Neural progenitor cell (in vitro differentiated cells): ENCODE results near the gene ATP6V1E1. TPM values are rescaled to one million over a fixed set of nuclear protein-coding genes. Genes with fewer than 3 reads are reported as not detected.

Experiments
- DNase-seq: peaks from one replicate; pipeline ENCODE4 v3.0.0-alpha.2; 2016; ENCODE audit warnings: low spot score
- H2AFZ ChIP-seq: fragments of 200-600 bp; sonication (generic); replicated peaks from 2 replicates; pipeline ENCODE4 v1.6.1; 2016; ENCODE audit warnings: antibody characterized with exemption
- H3F3A ChIP-seq: fragments of 200-600 bp; sonication (generic); 2 replicates; pipeline ENCODE4 v1.6.1; 2016; ENCODE audit warnings: antibody characterized with exemption, low read depth
- H3K27ac ChIP-seq: fragments of 200-600 bp; sonication (generic); 2 replicates; pipeline ENCODE4 v1.5.1; 2016; ENCODE audit warnings: mild to moderate bottlenecking
- H3K27me3 ChIP-seq: fragments of 200-600 bp; sonication (generic); 2 replicates; pipeline ENCODE4 v1.6.1; 2016; ENCODE audit warnings: mild to moderate bottlenecking, moderate library complexity
- H3K36me3 ChIP-seq: fragments of 200-600 bp; sonication (generic); 2 replicates; pipeline ENCODE4 v1.5.1; 2016
- H3K4me1 ChIP-seq: fragments of 200-600 bp; sonication (generic); 2 replicates; pipeline ENCODE4 v1.6.1; 2016; ENCODE audit warnings: mixed run types
- H3K4me2 ChIP-seq: fragments of 200-600 bp; sonication (generic); 2 replicates; pipeline ENCODE4 v1.6.1; 2016
- H3K4me3 ChIP-seq: fragments of 200-600 bp; sonication (generic); 2 replicates; pipeline ENCODE4 v1.5.1; 2016
- H3K79me2 ChIP-seq: fragments of 200-600 bp; sonication (generic); 2 replicates; pipeline ENCODE4 v1.6.1; 2016; ENCODE audit warnings: low read depth
- H3K9ac ChIP-seq: fragments of 200-600 bp; sonication (generic); 2 replicates; pipeline ENCODE4 v1.6.1; 2016
- H3K9me3 ChIP-seq: fragments of 200-600 bp; sonication (generic); 2 replicates; pipeline ENCODE4 v1.5.1; 2016; ENCODE audit warnings: low read depth
- H4K20me1 ChIP-seq: fragments of 200-600 bp; sonication (generic); 2 replicates; pipeline ENCODE4 v1.6.1; 2016; ENCODE audit warnings: low read depth
- H3K27ac Mint-ChIP-seq: 3 replicates; pipeline ENCODE4 v1.8.0; 2021; ENCODE audit warnings: mixed read lengths
- H3K27me3 Mint-ChIP-seq: 2 replicates; pipeline ENCODE4 v1.8.0; 2022; ENCODE audit warnings: low read depth, mild to moderate bottlenecking, inconsistent platforms, moderate library complexity, mixed read lengths; ENCODE audit not compliant: insufficient read depth
- H3K36me3 Mint-ChIP-seq: 3 replicates; pipeline ENCODE4 v1.8.0; 2021; ENCODE audit warnings: mixed read lengths
- H3K4me1 Mint-ChIP-seq: 3 replicates; pipeline ENCODE4 v1.8.0; 2021; ENCODE audit warnings: mixed read lengths
- H3K4me3 Mint-ChIP-seq: 3 replicates; pipeline ENCODE4 v1.8.0; 2021; ENCODE audit warnings: mild to moderate bottlenecking, moderate library complexity, mixed read lengths
- H3K9me3 Mint-ChIP-seq: 3 replicates; pipeline ENCODE4 v1.8.0; 2020; ENCODE audit warnings: mixed read lengths
- CTCF ChIP-seq: fragments of 200-600 bp; sonication (generic); IDR thresholded peaks from 2 replicates; pipeline ENCODE4 v1.5.1; 2017; ENCODE audit warnings: antibody characterized with exemption, mild to moderate bottlenecking
- EZH2 ChIP-seq: fragments of 200-600 bp; sonication (generic); IDR thresholded peaks from 2 replicates; pipeline ENCODE4 v1.6.1; 2017; ENCODE audit warnings: antibody characterized with exemption, mild to moderate bottlenecking, moderate library complexity
- EZH2phosphoT487 ChIP-seq: fragments of 200-600 bp; sonication (generic); IDR thresholded peaks from 2 replicates; pipeline ENCODE4 v1.6.1; 2017; ENCODE audit warnings: antibody characterized with exemption
- total RNA-seq: library from RNA; depleted of rRNA; stranded (reverse); fragments of >200 nt; gene quantifications from 2 replicates; pipeline ENCODE4 v1.2.3, GENCODE V29; 2015; ENCODE audit warnings: low replicate concordance

Gene ATP6V1E1
- total RNA-seq, 1 donor from 2014 or later = 87.1 TPM

- no peaks in the 10 kb centered on the region for H3K9me3 ChIP-seq
- peaks cover 60% of the 10 kb centered on the region for H3K4me1 Mint-ChIP-seq
- H3K27ac Mint-ChIP-seq = peak overlapping the region; percentile 51
- no peak overlapping the region for H2AFZ ChIP-seq
- H3K27ac ChIP-seq = no peak overlapping the region
- H3K4me3 ChIP-seq = no peak overlapping the region
- peaks cover 3% of the 10 kb centered on the region for H3K27me3 Mint-ChIP-seq
- H3K4me3 Mint-ChIP-seq = no peak overlapping the region
- no peak for DNase-seq
- H3K36me3 Mint-ChIP-seq = peaks cover 2% of the 10 kb centered on the region
- no peaks in the 10 kb centered on the region for H3K79me2 ChIP-seq
- no peak overlapping the region for H3K4me2 ChIP-seq
- H3K9ac ChIP-seq = no peak overlapping the region
- H4K20me1 ChIP-seq = no peaks in the 10 kb centered on the region
- H3K4me1 ChIP-seq = peaks cover 10% of the 10 kb centered on the region
- H3K9me3 Mint-ChIP-seq = no peaks in the 10 kb centered on the region
- peaks cover 8% of the 10 kb centered on the region for H3F3A ChIP-seq
- no peak for TF ChIP-seq EZH2
- TF ChIP-seq EZH2phosphoT487 = no peak
- TF ChIP-seq CTCF = no peak
- H3K36me3 ChIP-seq = no peaks in the 10 kb centered on the region
- no peaks in the 10 kb centered on the region for H3K27me3 ChIP-seq
These were observed 52.9 kb downstream of the ATP6V1E1 start for GRCh38 chr22:17575681-17576080.

GRCh38 chr22:17575151-17575550 is 53.4 kb downstream of the ATP6V1E1 start:
- Histone ChIP-seq H3K36me3 (no peaks in the 10 kb centered on the region), H2AFZ (no peak overlapping the region), H3K4me1 (peaks cover 11% of the 10 kb centered on the region), H3K27me3 (no peaks in the 10 kb centered on the region), H4K20me1 (no peaks in the 10 kb centered on the region), H3F3A (peaks cover 8% of the 10 kb centered on the region), H3K9me3 (no peaks in the 10 kb centered on the region), H3K4me3 (no peak overlapping the region), H3K4me2 (no peak overlapping the region), H3K9ac (no peak overlapping the region), H3K27ac (no peak overlapping the region), H3K79me2 (no peaks in the 10 kb centered on the region)
- no peak for DNase-seq
- H3K27me3 Mint-ChIP-seq = peaks cover 5% of the 10 kb centered on the region
- no peaks in the 10 kb centered on the region for H3K9me3 Mint-ChIP-seq
- peaks cover 61% of the 10 kb centered on the region for H3K4me1 Mint-ChIP-seq
- H3K27ac Mint-ChIP-seq = no peak overlapping the region
- TF ChIP-seq EZH2 (no peak), EZH2phosphoT487 (no peak), CTCF (no peak)
- peaks cover 2% of the 10 kb centered on the region for H3K36me3 Mint-ChIP-seq
- H3K4me3 Mint-ChIP-seq = no peak overlapping the region

- Mint-ChIP-seq H3K4me3 (peak overlapping the region; percentile 1), H3K27me3 (peaks cover 10% of the 10 kb centered on the region), H3K9me3 (no peaks in the 10 kb centered on the region), H3K27ac (peak overlapping the region; percentile 91), H3K4me1 (peaks cover 46% of the 10 kb centered on the region), H3K36me3 (peaks cover 2% of the 10 kb centered on the region)
- no peaks in the 10 kb centered on the region for H3K36me3 ChIP-seq
- H2AFZ ChIP-seq = no peak overlapping the region
- H3K4me3 ChIP-seq = no peak overlapping the region
- no peak overlapping the region for H3K9ac ChIP-seq
- no peaks in the 10 kb centered on the region for H3K9me3 ChIP-seq
- peaks cover 20% of the 10 kb centered on the region for H3F3A ChIP-seq
- H3K4me2 ChIP-seq = no peak overlapping the region
- no peak for DNase-seq
- no peak overlapping the region for H3K27ac ChIP-seq
- H3K27me3 ChIP-seq = no peaks in the 10 kb centered on the region
- H4K20me1 ChIP-seq = no peaks in the 10 kb centered on the region
- TF ChIP-seq EZH2 = no peak
- no peak for TF ChIP-seq EZH2phosphoT487
- no peak for TF ChIP-seq CTCF
- peaks cover 21% of the 10 kb centered on the region for H3K4me1 ChIP-seq
- no peaks in the 10 kb centered on the region for H3K79me2 ChIP-seq
These were observed 57.5 kb downstream of the ATP6V1E1 start for GRCh38 chr22:17570851-17571631.
